ENCODE measurements around the gene KLK11.
"Not testable (repeated sequence)": the region's sequence is repeated elsewhere in the genome, so short reads cannot be mapped to it uniquely, and the experiment has no call there.

KLK11 gene

GRCh38 chr19:51003316-51003715 lies 23.1 kb downstream of the KLK11 start:
- DNase-seq (ENCODE audit: low spot score) = no peak

- DNase-seq (ENCODE audit: low spot score) = no peak
Measured at GRCh38 chr19:51002542-51003311, 23.7 kb downstream of the KLK11 start.

- DNase-seq (ENCODE audit: low spot score) = no peak
Measured at GRCh38 chr19:51002089-51002532, 24.3 kb downstream of the KLK11 start.

- no peak for DNase-seq (ENCODE audit: low spot score)
Measured at GRCh38 chr19:51001515-51001914, 24.9 kb downstream of the KLK11 start, which contains the start of gene KLK8. TSS of gene KLK8 (minus strand) at chr19:51001604. CDS start at chr19:51001167, 437 bp downstream.

- DNase-seq (ENCODE audit: low spot score) = no peak
Measured at GRCh38 chr19:51000981-51001380, 25.4 kb downstream of the KLK11 start.

- DNase-seq (ENCODE audit: low spot score) = no peak
Measured at GRCh38 chr19:51000426-51000825, 26.0 kb downstream of the KLK11 start.

- no peak for DNase-seq (ENCODE audit: low spot score)
Measured at GRCh38 chr19:50998686-50999085, 27.7 kb downstream of the KLK11 start.

- no peak for DNase-seq (ENCODE audit: low spot score)
Measured at GRCh38 chr19:50998061-50998460, 28.4 kb downstream of the KLK11 start.

GRCh38 chr19:50994129-50994528 lies 32.3 kb downstream of the KLK11 start:
- no peak for DNase-seq (ENCODE audit: low spot score)

- no peak for DNase-seq (ENCODE audit: low spot score)
Measured at GRCh38 chr19:50992666-50993035, 33.8 kb downstream of the KLK11 start.

- not testable (repeated sequence) for DNase-seq (ENCODE audit: low spot score)
Measured at GRCh38 chr19:50984416-50984815, 42.0 kb downstream of the KLK11 start.

- no peak for DNase-seq (ENCODE audit: low spot score)
Measured at GRCh38 chr19:50983625-50984292, 42.7 kb downstream of the KLK11 start, which contains the start of gene KLK7. TSS of gene KLK7 (minus strand) at chr19:50983917. CDS start at chr19:50982399, 1,518 bp downstream.

GRCh38 chr19:50982186-50982585 lies 44.2 kb downstream of the KLK11 start:
- no peak for DNase-seq (ENCODE audit: low spot score)

GRCh38 chr19:50981587-50982146 lies 44.7 kb downstream of the KLK11 start:
- no peak for DNase-seq (ENCODE audit: low spot score)

GRCh38 chr19:50980208-50980607 lies 46.2 kb downstream of the KLK11 start:
- DNase-seq (ENCODE audit: low spot score) = no peak

GRCh38 chr19:50979758-50980157 lies 46.7 kb downstream of the KLK11 start:
- no peak for DNase-seq (ENCODE audit: low spot score)

- DNase-seq (ENCODE audit: low spot score) = no peak
Measured at GRCh38 chr19:50978772-50979390, 47.5 kb downstream of the KLK11 start.

- no peak for DNase-seq (ENCODE audit: low spot score)
Measured at GRCh38 chr19:50977626-50978025, 48.8 kb downstream of the KLK11 start.

GRCh38 chr19:50975766-50976165 lies 50.6 kb downstream of the KLK11 start:
- no peak for DNase-seq (ENCODE audit: low spot score)

- DNase-seq (ENCODE audit: low spot score) = no peak
Measured at GRCh38 chr19:50974702-50975556, 51.5 kb downstream of the KLK11 start.

GRCh38 chr19:50972795-50973376 lies 53.5 kb downstream of the KLK11 start:
- no peak for DNase-seq (ENCODE audit: low spot score)
